BLaER1 treated with 17β-estradiol and CSF1 and Interleukin-3, amounts not matched to agents 10 nM and 100 nM (cell line): ENCODE measurements around the gene FAM24B.
"Not testable (repeated sequence)": the region's sequence is repeated elsewhere in the genome, so short reads cannot be mapped to it uniquely, and the experiment has no call there.

Experiments used
- H3K27ac ChIP-seq, 11 experiments: shearing (Covaris generic); formaldehyde crosslinking; 2 replicates each; pipeline ENCODE4 v1.8.1; 2022
- H3K27me3 ChIP-seq, 11 experiments: shearing (Covaris generic); formaldehyde crosslinking; 2 replicates each; pipeline ENCODE4 v1.8.1; 2022
- H3K36me3 ChIP-seq, 11 experiments: shearing (Covaris generic); formaldehyde crosslinking; 2 replicates each; pipeline ENCODE4 v1.8.1; 2022
- H3K4me1 ChIP-seq, 10 experiments: shearing (Covaris generic); formaldehyde crosslinking; 2 replicates each; pipeline ENCODE4 v1.8.1; 2022
- H3K4me2 ChIP-seq, 11 experiments: shearing (Covaris generic); formaldehyde crosslinking; 2 replicates each; pipeline ENCODE4 v1.8.1; 2022
- H3K4me3 ChIP-seq, 10 experiments: shearing (Covaris generic); formaldehyde crosslinking; 2 replicates each; pipeline ENCODE4 v1.8.1; 2022
- H3K9ac ChIP-seq, 11 experiments: shearing (Covaris generic); formaldehyde crosslinking; 2 replicates each; pipeline ENCODE4 v1.8.1; 2022
- H3K9me3 ChIP-seq, 11 experiments: shearing (Covaris generic); formaldehyde crosslinking; replicated peaks in 1 of 11; 2 replicates each; pipeline ENCODE4 v1.8.1; 2022
- H4K20me1 ChIP-seq, 11 experiments: shearing (Covaris generic); formaldehyde crosslinking; 2 replicates each; pipeline ENCODE4 v1.8.1; 2022
- Cebpa-rat ChIP-seq, 11 experiments: shearing (Covaris generic); IDR thresholded peaks; 2 replicates each; pipeline ENCODE4 v1.8.1; 2022

The FAM24B gene

GRCh38 chr10:122878799-122879338 lies 512 bp downstream of the FAM24B start:
- Histone ChIP-seq H3K9ac (no peak overlapping the region), H3K4me2 (no peak overlapping the region), H3K27ac (no peak overlapping the region), H4K20me1 (no peaks in the 10 kb centered on the region), H3K4me1 (peaks cover 0 to 6% (median 0%) of the 10 kb centered on the region in 10 experiments; a peak in 2 of 20 replicates), H3K36me3 (no peaks in the 10 kb centered on the region), H3K4me3 (no peak overlapping the region), H3K9me3 (peaks cover 10 to 21% (median 14%) of the 10 kb centered on the region in 11 experiments; a peak in 21 of 22 replicates), H3K27me3 (no peaks in the 10 kb centered on the region)
- TF ChIP-seq Cebpa-rat (IDR thresholded peaks at IDR 0.05) = no peak

- Histone ChIP-seq H3K27ac (no peak overlapping the region), H3K4me1 (no peaks in the 10 kb centered on the region), H3K4me3 (no peak overlapping the region), H3K4me2 (no peak overlapping the region), H3K36me3 (no peaks in the 10 kb centered on the region), H4K20me1 (no peaks in the 10 kb centered on the region), H3K27me3 (no peaks in the 10 kb centered on the region), H3K9me3 (peaks cover 10 to 21% (median 14%) of the 10 kb centered on the region in 11 experiments; a peak in 21 of 22 replicates), H3K9ac (no peak overlapping the region)
- TF ChIP-seq Cebpa-rat (IDR thresholded peaks at IDR 0.05) = no peak
Observed at GRCh38 chr10:122877264-122877663, 2.1 kb downstream of the FAM24B start.

GRCh38 chr10:122876467-122876855 lies 2.9 kb downstream of the FAM24B start:
- no peak overlapping the region for H3K4me3 ChIP-seq
- H3K9me3 ChIP-seq = peaks cover 10 to 21% (median 14%) of the 10 kb centered on the region in 11 experiments; a peak in 21 of 22 replicates
- H3K4me1 ChIP-seq = no peaks in the 10 kb centered on the region
- TF ChIP-seq Cebpa-rat (IDR thresholded peaks at IDR 0.05) = no peak
- no peaks in the 10 kb centered on the region for H4K20me1 ChIP-seq
- no peaks in the 10 kb centered on the region for H3K27me3 ChIP-seq
- H3K36me3 ChIP-seq = no peaks in the 10 kb centered on the region
- no peak overlapping the region for H3K27ac ChIP-seq
- no peak overlapping the region for H3K4me2 ChIP-seq
- H3K9ac ChIP-seq = no peak overlapping the region

GRCh38 chr10:122875843-122876466 lies 3.4 kb downstream of the FAM24B start:
- no peak for TF ChIP-seq Cebpa-rat (IDR thresholded peaks at IDR 0.05)
- no peaks in the 10 kb centered on the region for H3K4me1 ChIP-seq
- no peaks in the 10 kb centered on the region for H3K27me3 ChIP-seq
- no peak overlapping the region for H3K4me3 ChIP-seq
- no peak overlapping the region for H3K9ac ChIP-seq
- H3K4me2 ChIP-seq = no peak overlapping the region
- H3K36me3 ChIP-seq = no peaks in the 10 kb centered on the region
- H4K20me1 ChIP-seq = no peaks in the 10 kb centered on the region
- no peak overlapping the region for H3K27ac ChIP-seq
- peaks cover 10 to 21% (median 14%) of the 10 kb centered on the region in 11 experiments; a peak in 21 of 22 replicates for H3K9me3 ChIP-seq

- H3K27me3 ChIP-seq, H3K9ac ChIP-seq, H4K20me1 ChIP-seq, H3K4me3 ChIP-seq, H3K27ac ChIP-seq, H3K36me3 ChIP-seq, H3K4me2 ChIP-seq, H3K4me1 ChIP-seq: not testable (repeated sequence)
- peaks cover 6 to 13% (median 12%) of the 10 kb centered on the region in 11 experiments for H3K9me3 ChIP-seq
Observed at GRCh38 chr10:122871947-122872346, 7.4 kb downstream of the FAM24B start.

- peaks cover 15 to 28% (median 24%) of the 10 kb centered on the region in 11 experiments for H3K9me3 ChIP-seq
- H3K4me2 ChIP-seq, H3K27me3 ChIP-seq, H3K36me3 ChIP-seq, H4K20me1 ChIP-seq, H3K27ac ChIP-seq, H3K9ac ChIP-seq, H3K4me1 ChIP-seq, H3K4me3 ChIP-seq: not testable (repeated sequence)
Observed at GRCh38 chr10:122868768-122869167, 10.6 kb downstream of the FAM24B start.

- not testable (repeated sequence) for H3K4me1 ChIP-seq, H3K4me2 ChIP-seq, H3K4me3 ChIP-seq, H3K36me3 ChIP-seq, H4K20me1 ChIP-seq, H3K27ac ChIP-seq, H3K27me3 ChIP-seq, H3K9ac ChIP-seq
- peaks cover 15 to 28% (median 24%) of the 10 kb centered on the region in 11 experiments for H3K9me3 ChIP-seq
Observed at GRCh38 chr10:122866757-122867482, 12.5 kb downstream of the FAM24B start.

- TF ChIP-seq Cebpa-rat (IDR thresholded peaks at IDR 0.05) = no peak
- Histone ChIP-seq H3K27me3 (no peaks in the 10 kb centered on the region), H3K4me1 (peaks cover 0 to 22% (median 12%) of the 10 kb centered on the region in 10 experiments; a peak in 15 of 20 replicates), H3K36me3 (no peaks in the 10 kb centered on the region), H3K9ac (no peak overlapping the region), H4K20me1 (no peaks in the 10 kb centered on the region), H3K4me2 (no peak overlapping the region), H3K27ac (no peak overlapping the region), H3K4me3 (no peak overlapping the region), H3K9me3 (peaks cover 15 to 28% (median 24%) of the 10 kb centered on the region in 11 experiments)
Observed at GRCh38 chr10:122864901-122865300, 14.5 kb downstream of the FAM24B start.

- Histone ChIP-seq H3K27ac (no peak overlapping the region), H3K9me3 (peaks cover 15 to 28% (median 24%) of the 10 kb centered on the region in 11 experiments), H4K20me1 (no peaks in the 10 kb centered on the region), H3K36me3 (no peaks in the 10 kb centered on the region), H3K9ac (no peak overlapping the region), H3K4me3 (no peak overlapping the region), H3K27me3 (no peaks in the 10 kb centered on the region), H3K4me1 (peaks cover 0 to 29% (median 19%) of the 10 kb centered on the region in 10 experiments; a peak in 16 of 20 replicates), H3K4me2 (no peak overlapping the region)
- TF ChIP-seq Cebpa-rat (IDR thresholded peaks at IDR 0.05) = no peak
Observed at GRCh38 chr10:122864194-122864592, 15.2 kb downstream of the FAM24B start.
